CD4-positive, CD25-positive, alpha-beta regulatory T cell (primary cell): Measurements from ENCODE around the gene KLRC4. TPM values are rescaled to one million over a fixed set of nuclear protein-coding genes. Genes with fewer than 3 reads are reported as not detected.
"Not testable (repeated sequence)": the region's sequence is repeated elsewhere in the genome, so short reads cannot be mapped to it uniquely, and the experiment has no call there.

ENCODE experiments used
- ATAC-seq, 2 donors: fragments of 150-1000 bp; cut with Tn5 transposase; one replicate each; pipeline ENCODE4 v1.10.0; 2021; ENCODE audit warnings: low read depth in 2 of 2, moderate number of reproducible peaks in 2 of 2, moderate library complexity in 1 of 2
- DNase-seq, 3 donors: peaks; one replicate each; pipeline versions ENCODE4 v3.0.0 to v3.0.0-alpha.2; 2012 to 2022; ENCODE audit warnings: mixed read lengths in 1 of 3
- H3K27ac ChIP-seq: one replicate; pipeline ENCODE4 v1.7.0; 2013; ENCODE audit warnings: mild to moderate bottlenecking, low read length; ENCODE audit not compliant: insufficient read depth, poor library complexity, severe bottlenecking
- H3K27me3 ChIP-seq: one replicate; pipeline ENCODE4 v1.7.0; 2013; ENCODE audit warnings: low read length; ENCODE audit not compliant: control insufficient read depth, insufficient read depth
- H3K36me3 ChIP-seq: one replicate; pipeline ENCODE4 v1.7.0; 2013; ENCODE audit warnings: mild to moderate bottlenecking, low read length, moderate library complexity; ENCODE audit not compliant: control insufficient read depth, insufficient read depth
- H3K4me1 ChIP-seq: 2 replicates; pipeline ENCODE4 v1.7.0; 2013; ENCODE audit warnings: mild to moderate bottlenecking, low read length; ENCODE audit not compliant: insufficient read depth, control insufficient read depth, poor library complexity, severe bottlenecking
- H3K4me3 ChIP-seq: one replicate; pipeline ENCODE4 v1.7.0; 2013; ENCODE audit warnings: low read depth, mild to moderate bottlenecking, low read length, moderate library complexity
- H3K9me3 ChIP-seq, 2 experiments: 1 replicate in 1 of 2; 2 replicates in 1 of 2; pipeline ENCODE4 v1.7.0; 2013; ENCODE audit warnings: low read length in 2 of 2, mild to moderate bottlenecking in 1 of 2, moderate library complexity in 1 of 2; ENCODE audit not compliant: control insufficient read depth in 2 of 2
- H3K27ac Mint-ChIP-seq, 3 donors: one replicate each; pipeline ENCODE4 v1.8.0; 2020 to 2022; ENCODE audit warnings: mild to moderate bottlenecking in 3 of 3, mixed read lengths in 3 of 3, moderate library complexity in 2 of 3
- H3K27me3 Mint-ChIP-seq: one replicate; pipeline ENCODE4 v1.8.0; 2022; ENCODE audit warnings: mild to moderate bottlenecking, mixed read lengths
- H3K36me3 Mint-ChIP-seq: one replicate; pipeline ENCODE4 v1.8.0; 2020; ENCODE audit warnings: mixed read lengths
- H3K4me1 Mint-ChIP-seq, 4 donors: one replicate each; pipeline ENCODE4 v1.8.0; 2020 to 2022; ENCODE audit warnings: mixed read lengths in 4 of 4, mild to moderate bottlenecking in 1 of 4
- H3K4me3 Mint-ChIP-seq, 4 donors: one replicate each; pipeline ENCODE4 v1.8.0; 2020 to 2022; ENCODE audit warnings: mild to moderate bottlenecking in 4 of 4, mixed read lengths in 4 of 4, moderate library complexity in 3 of 4
- H3K9me3 Mint-ChIP-seq, 7 donors: one replicate each; pipeline ENCODE4 v1.8.0; 2020 to 2022; ENCODE audit warnings: mixed read lengths in 7 of 7, mild to moderate bottlenecking in 3 of 7, moderate library complexity in 2 of 7
- polyA plus RNA-seq, 4 donors: library from polyadenylated mRNA; unstranded; fragments of 300-500 nt; fragmentation: Illumina TruSeq; gene quantifications; one replicate each; pipeline ENCODE4 v1.2.3, GENCODE V29; 2021
- total RNA-seq: library from RNA; stranded (reverse); gene quantifications from one replicate; pipeline ENCODE4 v1.2.3, GENCODE V29; 2022

KLRC4 gene
- total RNA-seq: not detected
- not detected for polyA plus RNA-seq

GRCh38 chr12:10409392-10409791 is at the start of gene KLRC4:
Gene KLRC4, minus strand, starts transcription at chr12:10409757. Its CDS starts 182 bp downstream, at chr12:10409575.
- H3K27ac Mint-ChIP-seq: no peak within 1 kb of the TSS
- Histone ChIP-seq H3K9me3 (no peaks in the 10 kb centered on the region), H3K4me1 (no peaks in the 10 kb centered on the region), H3K36me3 (no peaks in the 10 kb centered on the region), H3K27me3 (peaks cover 7% of the 10 kb centered on the region), H3K4me3 (no peak within 1 kb of the TSS), H3K27ac (no peak within 1 kb of the TSS)
- H3K4me3 Mint-ChIP-seq: no peak within 1 kb of the TSS
- peaks cover 0 to 4% (median 0%) of the 10 kb centered on the region in 7 donors for H3K9me3 Mint-ChIP-seq
- DNase-seq: no peak
- no peak for ATAC-seq
- no peaks in the 10 kb centered on the region for H3K4me1 Mint-ChIP-seq
- H3K27me3 Mint-ChIP-seq: peaks cover 12% of the 10 kb centered on the region
- H3K36me3 Mint-ChIP-seq: no peaks in the 10 kb centered on the region

- no peaks in the 10 kb centered on the region for H3K4me1 ChIP-seq
- no peak for DNase-seq
- peaks cover 9% of the 10 kb centered on the region for H3K27me3 Mint-ChIP-seq
- H3K36me3 ChIP-seq: no peaks in the 10 kb centered on the region
- H3K9me3 ChIP-seq: peaks cover 0 to 9% of the 10 kb centered on the region in 2 experiments
- H3K36me3 Mint-ChIP-seq: no peaks in the 10 kb centered on the region
- ATAC-seq: no peak
- no peaks in the 10 kb centered on the region for H3K4me1 Mint-ChIP-seq
- no peak overlapping the region for H3K4me3 Mint-ChIP-seq
- H3K9me3 Mint-ChIP-seq: peaks cover 5 to 28% (median 13%) of the 10 kb centered on the region in 7 donors
- no peak overlapping the region for H3K27ac ChIP-seq
- H3K27me3 ChIP-seq: no peaks in the 10 kb centered on the region
- H3K4me3 ChIP-seq: no peak overlapping the region
- peak overlapping the region in 1 of 3 donors; percentile 32 for H3K27ac Mint-ChIP-seq
Observed at GRCh38 chr12:10457760-10458159, 48.2 kb upstream of the KLRC4 start.

- Histone ChIP-seq H3K4me1 (no peaks in the 10 kb centered on the region), H3K9me3 (peaks cover 0 to 9% of the 10 kb centered on the region in 2 experiments), H3K4me3 (no peak overlapping the region), H3K36me3 (no peaks in the 10 kb centered on the region), H3K27ac (no peak overlapping the region), H3K27me3 (no peaks in the 10 kb centered on the region)
- H3K36me3 Mint-ChIP-seq: no peaks in the 10 kb centered on the region
- H3K27me3 Mint-ChIP-seq: peaks cover 7% of the 10 kb centered on the region
- no peaks in the 10 kb centered on the region for H3K4me1 Mint-ChIP-seq
- no peak for ATAC-seq
- no peak overlapping the region for H3K4me3 Mint-ChIP-seq
- peaks cover 2 to 28% (median 12%) of the 10 kb centered on the region in 7 donors for H3K9me3 Mint-ChIP-seq
- DNase-seq: no peak
- no peak overlapping the region for H3K27ac Mint-ChIP-seq
Observed at GRCh38 chr12:10456856-10457255, 47.3 kb upstream of the KLRC4 start.

- H3K36me3 ChIP-seq: no peaks in the 10 kb centered on the region
- H3K4me3 Mint-ChIP-seq: no peak overlapping the region
- H3K9me3 Mint-ChIP-seq: peaks cover 0 to 27% (median 12%) of the 10 kb centered on the region in 7 donors
- DNase-seq (no peak), ATAC-seq (no peak)
- H3K9me3 ChIP-seq: peaks cover 0 to 9% of the 10 kb centered on the region in 2 experiments
- no peaks in the 10 kb centered on the region for H3K36me3 Mint-ChIP-seq
- no peaks in the 10 kb centered on the region for H3K27me3 ChIP-seq
- H3K4me1 Mint-ChIP-seq: no peaks in the 10 kb centered on the region
- H3K4me1 ChIP-seq: no peaks in the 10 kb centered on the region
- no peak overlapping the region for H3K27ac Mint-ChIP-seq
- H3K27me3 Mint-ChIP-seq: peaks cover 9% of the 10 kb centered on the region
- no peak overlapping the region for H3K27ac ChIP-seq
- no peak overlapping the region for H3K4me3 ChIP-seq
Observed at GRCh38 chr12:10455766-10456165, 46.2 kb upstream of the KLRC4 start.

GRCh38 chr12:10454531-10454930 is 45.0 kb upstream of the KLRC4 start:
- no peaks in the 10 kb centered on the region for H3K4me1 ChIP-seq
- Mint-ChIP-seq H3K4me3 (no peak overlapping the region), H3K36me3 (no peaks in the 10 kb centered on the region), H3K9me3 (peaks cover 0 to 27% (median 12%) of the 10 kb centered on the region in 7 donors), H3K4me1 (no peaks in the 10 kb centered on the region), H3K27ac (no peak overlapping the region), H3K27me3 (peaks cover 12% of the 10 kb centered on the region)
- H3K27ac ChIP-seq: no peak overlapping the region
- H3K27me3 ChIP-seq: no peaks in the 10 kb centered on the region
- H3K36me3 ChIP-seq: no peaks in the 10 kb centered on the region
- no peak for DNase-seq
- no peak for ATAC-seq
- H3K9me3 ChIP-seq: peaks cover 0 to 9% of the 10 kb centered on the region in 2 experiments
- no peak overlapping the region for H3K4me3 ChIP-seq

- Histone ChIP-seq H3K36me3 (no peaks in the 10 kb centered on the region), H3K9me3 (peaks cover 0 to 9% of the 10 kb centered on the region in 2 experiments), H3K4me1 (no peaks in the 10 kb centered on the region), H3K4me3 (no peak within 1 kb of the TSS), H3K27me3 (no peaks in the 10 kb centered on the region), H3K27ac (no peak within 1 kb of the TSS)
- H3K36me3 Mint-ChIP-seq: no peaks in the 10 kb centered on the region
- ATAC-seq (no peak), DNase-seq (no peak)
- H3K27me3 Mint-ChIP-seq: peaks cover 12% of the 10 kb centered on the region
- no peak within 1 kb of the TSS for H3K27ac Mint-ChIP-seq
- H3K9me3 Mint-ChIP-seq: peaks cover 0 to 27% (median 7%) of the 10 kb centered on the region in 7 donors
- H3K4me1 Mint-ChIP-seq: no peaks in the 10 kb centered on the region
- H3K4me3 Mint-ChIP-seq: no peak within 1 kb of the TSS
Observed at GRCh38 chr12:10453156-10453555, 43.6 kb upstream of the KLRC4 start, which contains the start of gene KLRC1. Gene KLRC1, minus strand, starts transcription at chr12:10453377. Its CDS starts 2,221 bp downstream, at chr12:10451156.

GRCh38 chr12:10448236-10448635 is 38.7 kb upstream of the KLRC4 start:
- ATAC-seq (no peak), DNase-seq (peak in 1 of 3 donors; percentile 2)
- Histone ChIP-seq H3K36me3 (no peaks in the 10 kb centered on the region), H3K4me3 (no peak overlapping the region), H3K27ac (no peak overlapping the region), H3K27me3 (peaks cover 2% of the 10 kb centered on the region), H3K4me1 (no peaks in the 10 kb centered on the region), H3K9me3 (no peaks in the 10 kb centered on the region)
- no peak overlapping the region for H3K4me3 Mint-ChIP-seq
- H3K9me3 Mint-ChIP-seq: peaks cover 0 to 1% (median 0%) of the 10 kb centered on the region in 7 donors
- H3K27me3 Mint-ChIP-seq: peaks cover 12% of the 10 kb centered on the region
- H3K4me1 Mint-ChIP-seq: no peaks in the 10 kb centered on the region
- peak overlapping the region in 1 of 3 donors; percentile 27 for H3K27ac Mint-ChIP-seq
- no peaks in the 10 kb centered on the region for H3K36me3 Mint-ChIP-seq

- H3K4me3 ChIP-seq, H3K27me3 Mint-ChIP-seq, H3K27ac ChIP-seq, H3K4me1 Mint-ChIP-seq, H3K9me3 ChIP-seq, H3K36me3 Mint-ChIP-seq, H3K4me3 Mint-ChIP-seq, H3K9me3 Mint-ChIP-seq, H3K27me3 ChIP-seq, H3K4me1 ChIP-seq, H3K27ac Mint-ChIP-seq, H3K36me3 ChIP-seq, ATAC-seq, DNase-seq: not testable (repeated sequence)
Observed at GRCh38 chr12:10446052-10446451, 36.5 kb upstream of the KLRC4 start.
